SK-N-SH treated with all-trans-retinoic acid at 6 μM for 48 hours (cell line): ENCODE data around the gene CCDC6.

ENCODE experiments used
- ATAC-seq: fragments of 200-7000 bp; cut with Tn5 transposase; 3 replicates; pipeline ENCODE4 v1.9.1; 2020; ENCODE audit warnings: mild to moderate bottlenecking, moderate library complexity
- ARNTL ChIP-seq: fragments of 450-650 bp; formaldehyde crosslinking; IDR thresholded peaks from 2 replicates; pipeline ENCODE4 v1.5.0; 2020; ENCODE audit warnings: low read depth, mild to moderate bottlenecking, moderate library complexity, borderline replicate concordance
- BACH2 ChIP-seq: fragments of 250-450 bp; sonication (Bioruptor Pico); IDR thresholded peaks from 2 replicates; pipeline ENCODE4 v1.9.0; 2021; ENCODE audit warnings: mild to moderate bottlenecking, borderline replicate concordance
- CSDC2 ChIP-seq: fragments of 250-450 bp; sonication (Bioruptor Pico); IDR thresholded peaks from 2 replicates; pipeline ENCODE4 v1.5.0; 2020; ENCODE audit warnings: mild to moderate bottlenecking, moderate library complexity
- ESRRG ChIP-seq: fragments of 250-450 bp; sonication (Bioruptor Pico); IDR thresholded peaks from 2 replicates; pipeline ENCODE4 v1.6.1; 2021; ENCODE audit warnings: mild to moderate bottlenecking
- GLIS3 ChIP-seq: fragments of 250-450 bp; sonication (Bioruptor Pico); IDR thresholded peaks from 2 replicates; pipeline ENCODE4 v1.5.0; 2020; ENCODE audit warnings: mild to moderate bottlenecking, moderate library complexity
- ISL1 ChIP-seq: fragments of 250-450 bp; sonication (Bioruptor Pico); IDR thresholded peaks from 2 replicates; pipeline ENCODE4 v2.1.2; 2022; ENCODE audit warnings: mild to moderate bottlenecking, moderate library complexity
- OSR1 ChIP-seq: fragments of 250-450 bp; sonication (Bioruptor Pico); IDR thresholded peaks from 2 replicates; pipeline ENCODE4 v1.8.0; 2022; ENCODE audit warnings: moderate library complexity, mild to moderate bottlenecking, inconsistent platforms
- PPARA ChIP-seq: fragments of 250-450 bp; sonication (Bioruptor Pico); IDR thresholded peaks from 2 replicates; pipeline ENCODE4 v1.5.0; 2020; ENCODE audit warnings: mild to moderate bottlenecking, borderline replicate concordance
- RARB ChIP-seq: fragments of 250-450 bp; sonication (Bioruptor Pico); IDR thresholded peaks from 2 replicates; pipeline ENCODE4 v1.8.0; 2021; ENCODE audit warnings: mild to moderate bottlenecking, moderate library complexity
- SNAI2 ChIP-seq: fragments of 250-450 bp; sonication (Bioruptor Pico); IDR thresholded peaks from 2 replicates; pipeline ENCODE4 v1.5.0; 2020; ENCODE audit warnings: mild to moderate bottlenecking, moderate library complexity
- TCF4 ChIP-seq: fragments of 250-450 bp; sonication (Bioruptor Pico); IDR thresholded peaks from 2 replicates; pipeline ENCODE4 v1.8.0; 2021; ENCODE audit warnings: mild to moderate bottlenecking, moderate library complexity, borderline replicate concordance
- TOX ChIP-seq: fragments of 250-450 bp; sonication (Bioruptor Pico); IDR thresholded peaks from 2 replicates; pipeline ENCODE4 v1.8.0; 2021; ENCODE audit warnings: mild to moderate bottlenecking, moderate library complexity, borderline replicate concordance
- ZC3H10 ChIP-seq: fragments of 250-450 bp; sonication (Bioruptor Pico); IDR thresholded peaks from 2 replicates; pipeline ENCODE4 v1.5.1; 2021; ENCODE audit warnings: mild to moderate bottlenecking, moderate library complexity
- ZFP3 ChIP-seq: fragments of 250-450 bp; sonication (Bioruptor Pico); IDR thresholded peaks from 2 replicates; pipeline ENCODE4 v1.5.0; 2020; ENCODE audit warnings: mild to moderate bottlenecking, moderate library complexity
- ZFP30 ChIP-seq: fragments of 450-650 bp; formaldehyde crosslinking; IDR thresholded peaks from 2 replicates; pipeline ENCODE4 v1.5.0; 2022; ENCODE audit warnings: mild to moderate bottlenecking, moderate library complexity
- ZNF565 ChIP-seq: fragments of 450-650 bp; formaldehyde crosslinking; conservative IDR thresholded peaks from 2 replicates; pipeline ENCODE4 v1.5.0; 2020; ENCODE audit warnings: low read depth, mild to moderate bottlenecking, moderate library complexity
- ZNF70 ChIP-seq: fragments of 450-650 bp; formaldehyde crosslinking; IDR thresholded peaks from 2 replicates; pipeline ENCODE4 v1.5.0; 2020; ENCODE audit warnings: mild to moderate bottlenecking, moderate library complexity
- ZNF8 ChIP-seq: fragments of 450-650 bp; formaldehyde crosslinking; IDR thresholded peaks from 2 replicates; pipeline ENCODE4 v1.5.0; 2020; ENCODE audit warnings: mild to moderate bottlenecking, moderate library complexity
- TF ChIP-seq, protein P1 (sequence below): fragments of 250-450 bp; sonication (Bioruptor Pico); IDR thresholded peaks from 2 replicates; pipeline ENCODE4 v1.5.1; 2020; ENCODE audit warnings: low read depth, mild to moderate bottlenecking, moderate library complexity
- TF ChIP-seq, protein P2 (sequence below): fragments of 250-450 bp; sonication (Bioruptor Pico); IDR thresholded peaks from 2 replicates; pipeline ENCODE4 v1.5.0; 2020; ENCODE audit warnings: mild to moderate bottlenecking, moderate library complexity
- TF ChIP-seq, protein P3 (sequence below): fragments of 250-450 bp; sonication (Bioruptor Pico); IDR thresholded peaks from 2 replicates; pipeline ENCODE4 v1.5.1; 2021; ENCODE audit warnings: mild to moderate bottlenecking, moderate library complexity
- TF ChIP-seq, protein P4 (sequence below): fragments of 250-450 bp; sonication (Bioruptor Pico); IDR thresholded peaks from 2 replicates; pipeline ENCODE4 v1.8.0; 2020; ENCODE audit warnings: mild to moderate bottlenecking, moderate library complexity, borderline replicate concordance

CCDC6 gene

DNA sequence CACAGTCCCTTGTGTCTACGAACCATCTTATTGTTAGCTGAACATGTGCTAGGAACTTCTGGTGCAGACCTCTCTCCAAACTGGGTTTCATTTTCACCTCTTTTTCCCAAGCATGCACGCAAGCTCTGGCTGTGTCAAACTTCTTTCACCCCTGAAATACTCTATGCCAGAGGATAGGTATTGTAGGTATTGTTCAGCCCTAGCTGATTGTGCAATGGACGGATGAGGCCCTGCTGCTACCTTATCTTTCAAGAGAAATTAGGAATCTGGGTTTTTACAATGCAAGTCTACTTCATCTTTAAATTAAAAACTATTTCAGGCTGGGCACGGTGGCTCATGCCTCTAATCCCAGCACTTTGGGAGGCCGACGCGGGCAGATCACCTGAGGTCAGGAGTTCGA, 124.8 kb downstream of the CCDC6 start:
- TF ChIP-seq ARNTL, result no peak
- no peak for TF ChIP-seq SNAI2
- TF ChIP-seq ISL1, result no peak
- TF ChIP-seq BACH2 (CRISPR knock-in tag), result no peak
- TF ChIP-seq, protein P1, sequence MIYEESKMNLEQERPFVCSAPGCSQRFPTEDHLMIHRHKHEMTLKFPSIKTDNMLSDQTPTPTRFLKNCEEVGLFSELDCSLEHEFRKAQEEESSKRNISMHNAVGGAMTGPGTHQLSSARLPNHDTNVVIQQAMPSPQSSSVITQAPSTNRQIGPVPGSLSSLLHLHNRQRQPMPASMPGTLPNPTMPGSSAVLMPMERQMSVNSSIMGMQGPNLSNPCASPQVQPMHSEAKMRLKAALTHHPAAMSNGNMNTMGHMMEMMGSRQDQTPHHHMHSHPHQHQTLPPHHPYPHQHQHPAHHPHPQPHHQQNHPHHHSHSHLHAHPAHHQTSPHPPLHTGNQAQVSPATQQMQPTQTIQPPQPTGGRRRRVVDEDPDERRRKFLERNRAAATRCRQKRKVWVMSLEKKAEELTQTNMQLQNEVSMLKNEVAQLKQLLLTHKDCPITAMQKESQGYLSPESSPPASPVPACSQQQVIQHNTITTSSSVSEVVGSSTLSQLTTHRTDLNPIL, result no peak
- TF ChIP-seq ZC3H10 (CRISPR knock-in tag), result no peak
- no peak for TF ChIP-seq TCF4
- TF ChIP-seq, protein P2, sequence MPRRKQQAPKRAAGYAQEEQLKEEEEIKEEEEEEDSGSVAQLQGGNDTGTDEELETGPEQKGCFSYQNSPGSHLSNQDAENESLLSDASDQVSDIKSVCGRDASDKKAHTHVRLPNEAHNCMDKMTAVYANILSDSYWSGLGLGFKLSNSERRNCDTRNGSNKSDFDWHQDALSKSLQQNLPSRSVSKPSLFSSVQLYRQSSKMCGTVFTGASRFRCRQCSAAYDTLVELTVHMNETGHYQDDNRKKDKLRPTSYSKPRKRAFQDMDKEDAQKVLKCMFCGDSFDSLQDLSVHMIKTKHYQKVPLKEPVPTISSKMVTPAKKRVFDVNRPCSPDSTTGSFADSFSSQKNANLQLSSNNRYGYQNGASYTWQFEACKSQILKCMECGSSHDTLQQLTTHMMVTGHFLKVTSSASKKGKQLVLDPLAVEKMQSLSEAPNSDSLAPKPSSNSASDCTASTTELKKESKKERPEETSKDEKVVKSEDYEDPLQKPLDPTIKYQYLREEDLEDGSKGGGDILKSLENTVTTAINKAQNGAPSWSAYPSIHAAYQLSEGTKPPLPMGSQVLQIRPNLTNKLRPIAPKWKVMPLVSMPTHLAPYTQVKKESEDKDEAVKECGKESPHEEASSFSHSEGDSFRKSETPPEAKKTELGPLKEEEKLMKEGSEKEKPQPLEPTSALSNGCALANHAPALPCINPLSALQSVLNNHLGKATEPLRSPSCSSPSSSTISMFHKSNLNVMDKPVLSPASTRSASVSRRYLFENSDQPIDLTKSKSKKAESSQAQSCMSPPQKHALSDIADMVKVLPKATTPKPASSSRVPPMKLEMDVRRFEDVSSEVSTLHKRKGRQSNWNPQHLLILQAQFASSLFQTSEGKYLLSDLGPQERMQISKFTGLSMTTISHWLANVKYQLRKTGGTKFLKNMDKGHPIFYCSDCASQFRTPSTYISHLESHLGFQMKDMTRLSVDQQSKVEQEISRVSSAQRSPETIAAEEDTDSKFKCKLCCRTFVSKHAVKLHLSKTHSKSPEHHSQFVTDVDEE (CRISPR knock-in tag), result no peak
- no peak for TF ChIP-seq RARB (CRISPR knock-in tag)
- TF ChIP-seq PPARA (CRISPR knock-in tag), result no peak
- TF ChIP-seq ESRRG, result no peak
- no peak for TF ChIP-seq ZNF70 (CRISPR knock-in tag)
- no peak for TF ChIP-seq CSDC2 (CRISPR knock-in tag)
- no peak for TF ChIP-seq ZNF8 (CRISPR knock-in tag)
- TF ChIP-seq, protein P3, sequence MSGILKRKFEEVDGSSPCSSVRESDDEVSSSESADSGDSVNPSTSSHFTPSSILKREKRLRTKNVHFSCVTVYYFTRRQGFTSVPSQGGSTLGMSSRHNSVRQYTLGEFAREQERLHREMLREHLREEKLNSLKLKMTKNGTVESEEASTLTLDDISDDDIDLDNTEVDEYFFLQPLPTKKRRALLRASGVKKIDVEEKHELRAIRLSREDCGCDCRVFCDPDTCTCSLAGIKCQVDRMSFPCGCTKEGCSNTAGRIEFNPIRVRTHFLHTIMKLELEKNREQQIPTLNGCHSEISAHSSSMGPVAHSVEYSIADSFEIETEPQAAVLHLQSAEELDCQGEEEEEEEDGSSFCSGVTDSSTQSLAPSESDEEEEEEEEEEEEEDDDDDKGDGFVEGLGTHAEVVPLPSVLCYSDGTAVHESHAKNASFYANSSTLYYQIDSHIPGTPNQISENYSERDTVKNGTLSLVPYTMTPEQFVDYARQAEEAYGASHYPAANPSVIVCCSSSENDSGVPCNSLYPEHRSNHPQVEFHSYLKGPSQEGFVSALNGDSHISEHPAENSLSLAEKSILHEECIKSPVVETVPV (CRISPR knock-in tag), result no peak
- TF ChIP-seq GLIS3, result no peak
- TF ChIP-seq, protein P4, sequence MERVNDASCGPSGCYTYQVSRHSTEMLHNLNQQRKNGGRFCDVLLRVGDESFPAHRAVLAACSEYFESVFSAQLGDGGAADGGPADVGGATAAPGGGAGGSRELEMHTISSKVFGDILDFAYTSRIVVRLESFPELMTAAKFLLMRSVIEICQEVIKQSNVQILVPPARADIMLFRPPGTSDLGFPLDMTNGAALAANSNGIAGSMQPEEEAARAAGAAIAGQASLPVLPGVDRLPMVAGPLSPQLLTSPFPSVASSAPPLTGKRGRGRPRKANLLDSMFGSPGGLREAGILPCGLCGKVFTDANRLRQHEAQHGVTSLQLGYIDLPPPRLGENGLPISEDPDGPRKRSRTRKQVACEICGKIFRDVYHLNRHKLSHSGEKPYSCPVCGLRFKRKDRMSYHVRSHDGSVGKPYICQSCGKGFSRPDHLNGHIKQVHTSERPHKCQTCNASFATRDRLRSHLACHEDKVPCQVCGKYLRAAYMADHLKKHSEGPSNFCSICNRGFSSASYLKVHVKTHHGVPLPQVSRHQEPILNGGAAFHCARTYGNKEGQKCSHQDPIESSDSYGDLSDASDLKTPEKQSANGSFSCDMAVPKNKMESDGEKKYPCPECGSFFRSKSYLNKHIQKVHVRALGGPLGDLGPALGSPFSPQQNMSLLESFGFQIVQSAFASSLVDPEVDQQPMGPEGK (CRISPR knock-in tag), result no peak
- TF ChIP-seq ZNF565, result no peak
- ATAC-seq, result no peak

DNA sequence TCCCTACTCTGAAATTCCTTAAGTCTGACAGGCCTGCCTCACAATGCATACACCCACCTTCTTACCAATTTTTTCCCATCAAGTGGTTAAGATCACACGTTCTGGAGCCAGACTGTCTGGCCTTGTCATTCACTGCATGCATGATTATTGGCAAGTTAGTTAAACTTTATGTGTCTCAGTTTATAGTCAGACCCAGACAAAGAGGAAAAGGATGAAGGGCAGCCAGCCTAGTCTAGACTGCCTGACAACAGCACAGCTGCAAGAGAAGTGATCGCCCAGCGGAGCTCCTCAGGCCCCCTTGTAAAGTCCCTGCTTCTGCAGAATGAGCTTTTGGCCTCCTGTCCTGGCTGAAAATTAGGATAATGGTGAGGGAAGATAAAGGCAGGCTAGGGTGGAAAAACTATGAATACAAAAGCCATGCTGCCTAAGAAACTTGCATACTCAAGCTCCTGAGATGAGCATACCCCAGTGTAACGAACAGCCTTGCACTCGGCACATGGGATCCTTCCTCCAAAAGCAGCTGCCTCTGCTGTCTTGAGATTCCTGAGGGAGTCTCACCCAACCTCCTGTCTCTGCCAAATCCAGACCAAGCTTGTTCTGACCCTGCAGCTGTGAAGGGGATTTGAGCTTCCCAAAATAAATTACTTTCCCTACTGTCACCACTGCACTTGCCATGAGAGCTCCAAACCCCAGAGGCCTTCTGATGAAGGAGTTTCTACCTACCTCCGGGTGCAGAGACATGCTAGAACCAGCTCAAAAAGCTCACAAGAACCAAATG, 126.4 kb downstream of the CCDC6 start:
- ATAC-seq, result no peak; the same call in 2 of the 3 replicates
- TF ChIP-seq ISL1 (no peak), OSR1 (CRISPR knock-in tag) (no peak), ZFP3 (CRISPR knock-in tag) (no peak), ESRRG (no peak), ARNTL (no peak), RARB (CRISPR knock-in tag) (no peak), ZFP30 (no peak), GLIS3 (no peak), ZNF565 (no peak), SNAI2 (no peak), ZNF8 (CRISPR knock-in tag) (no peak), CSDC2 (CRISPR knock-in tag) (no peak), PPARA (CRISPR knock-in tag) (no peak), ZNF70 (CRISPR knock-in tag) (no peak), ZC3H10 (CRISPR knock-in tag) (no peak), TOX (CRISPR knock-in tag) (no peak), TCF4 (no peak)
- TF ChIP-seq, protein P3 (CRISPR knock-in tag), result no peak
- TF ChIP-seq, protein P1, result no peak
